Stimulated activated CD4-positive, alpha-beta T cell treated with anti-CD3 and anti-CD28 coated beads, Interleukin-1b, Interleukin-23, amount 100 ng/mL, for 48 hours (primary cell): Measurements from ENCODE around the gene FNDC10.
A peak's percentile ranks its signal among the peaks of the same experiment; 100 is the strongest.
"Not testable (repeated sequence)": the region's sequence is repeated elsewhere in the genome, so short reads cannot be mapped to it uniquely, and the experiment has no call there.

Experiments used
- DNase-seq: peaks from one replicate; pipeline ENCODE4 v3.0.0-alpha.2; 2020

Gene FNDC10

GRCh38 chr1:1599935-1600860 is at the start of gene FNDC10:
Gene FNDC10 (minus strand): TSS chr1:1600135. CDS start chr1:1600015, 120 bp downstream.
- DNase-seq: no peak

DNA sequence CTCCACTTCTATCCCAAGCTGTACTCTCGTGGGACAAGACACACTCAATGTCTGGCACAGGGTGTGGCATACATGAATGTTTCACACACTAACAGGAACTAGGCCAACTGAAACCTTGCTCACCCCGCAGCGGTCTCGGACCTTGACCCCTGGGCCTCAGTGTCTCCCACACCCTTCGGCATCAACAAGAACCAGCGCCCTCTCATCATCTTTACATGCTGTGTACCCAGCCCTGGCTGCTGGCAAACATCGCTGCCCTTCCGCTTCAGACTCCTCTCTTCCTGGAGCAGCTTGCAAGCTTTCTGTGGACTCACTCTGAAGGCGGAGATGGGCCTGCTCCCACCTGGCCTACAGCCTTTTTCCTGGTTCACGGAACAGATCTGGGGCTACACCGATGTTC is 48.3 kb upstream of the FNDC10 start:
- DNase-seq: not testable (repeated sequence)

GRCh38 chr1:1647567-1648241 is 47.8 kb upstream of the FNDC10 start:
- not testable (repeated sequence) for DNase-seq

DNA sequence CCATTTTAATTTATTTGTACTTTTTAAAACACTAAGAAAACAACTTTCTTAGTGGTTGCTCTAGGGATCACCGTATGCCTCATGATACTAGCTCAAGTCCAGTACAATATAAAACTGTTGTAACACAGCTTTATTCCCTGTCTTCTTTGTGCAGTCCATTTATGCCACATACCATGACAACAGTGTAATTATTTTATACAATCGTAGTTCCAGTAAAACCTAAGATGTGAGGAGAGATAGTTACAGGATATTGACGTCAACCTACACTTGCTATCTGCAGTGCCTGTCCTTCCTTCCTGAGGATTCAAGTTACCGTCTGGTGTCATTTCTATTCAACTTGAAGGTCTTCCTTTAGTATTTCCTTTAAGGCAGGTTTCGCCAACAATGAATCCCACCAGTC is 46.4 kb upstream of the FNDC10 start:
- DNase-seq: not testable (repeated sequence)

- not testable (repeated sequence) for DNase-seq
These were observed 41.0 kb upstream of the FNDC10 start for GRCh38 chr1:1640711-1641461.

DNA sequence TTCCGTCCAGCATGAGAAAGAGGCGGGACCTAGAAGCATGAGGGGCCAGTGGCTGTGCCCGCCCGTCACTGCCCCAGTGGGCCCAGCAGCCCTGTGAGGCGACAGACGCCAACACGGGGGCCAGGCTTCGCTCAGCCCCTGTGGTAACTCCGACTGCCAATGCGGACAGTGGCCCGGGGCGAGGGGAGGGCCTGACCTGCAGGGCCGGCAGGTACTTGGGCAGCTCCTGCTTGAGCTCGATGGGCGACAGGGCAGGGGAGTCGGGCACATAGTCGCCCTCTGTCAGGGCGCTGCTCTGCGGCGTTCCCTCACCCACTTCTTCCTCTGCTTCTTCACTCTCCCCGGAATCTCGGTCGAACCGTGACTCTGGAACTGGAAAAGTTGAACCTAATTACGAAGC is 40.1 kb upstream of the FNDC10 start:
- DNase-seq: not testable (repeated sequence)

GRCh38 chr1:1639368-1639767 is 39.4 kb upstream of the FNDC10 start:
- not testable (repeated sequence) for DNase-seq

DNA sequence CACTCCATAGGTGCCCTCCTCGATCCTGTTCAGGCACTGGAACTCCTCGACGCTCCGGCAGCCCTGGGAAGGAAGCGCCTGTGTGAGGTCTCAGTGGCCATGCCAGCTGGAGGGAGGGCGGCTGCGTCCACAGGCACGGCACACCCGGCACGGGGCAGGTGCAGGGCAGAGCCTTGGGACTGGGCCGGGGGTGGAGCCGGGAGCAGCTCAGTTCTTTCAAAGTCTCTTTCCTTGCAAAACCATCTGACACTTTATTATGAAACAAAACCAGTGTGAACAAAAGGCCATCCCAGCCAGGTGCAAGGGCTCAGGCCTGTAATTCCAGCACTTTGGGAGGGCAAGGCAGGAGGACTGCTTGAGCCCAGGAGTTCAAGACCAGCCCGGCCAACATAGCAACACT is 38.6 kb upstream of the FNDC10 start:
- not testable (repeated sequence) for DNase-seq

DNA sequence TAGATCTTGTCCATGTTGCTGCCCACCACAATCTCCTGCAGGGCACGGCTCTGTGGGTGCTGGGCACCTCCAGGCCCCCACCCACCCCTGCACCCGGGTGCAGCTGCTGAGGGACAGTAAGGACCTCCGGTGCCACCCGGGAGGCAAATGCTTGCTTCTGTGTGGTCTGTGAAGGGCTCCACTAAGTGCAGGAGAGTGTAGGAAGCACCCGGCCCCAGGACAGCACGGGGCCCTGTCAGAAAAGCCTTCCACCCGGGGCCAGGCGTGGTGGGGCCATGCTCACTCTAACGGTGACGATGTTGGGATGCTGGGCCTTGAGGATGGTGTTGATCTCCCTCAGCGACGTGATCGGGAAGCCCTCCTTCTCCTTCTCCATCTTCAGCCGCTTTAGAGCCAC is 37.5 kb upstream of the FNDC10 start:
- DNase-seq: not testable (repeated sequence)

- not testable (repeated sequence) for DNase-seq
These were observed 36.9 kb upstream of the FNDC10 start for GRCh38 chr1:1636621-1637478.

DNA sequence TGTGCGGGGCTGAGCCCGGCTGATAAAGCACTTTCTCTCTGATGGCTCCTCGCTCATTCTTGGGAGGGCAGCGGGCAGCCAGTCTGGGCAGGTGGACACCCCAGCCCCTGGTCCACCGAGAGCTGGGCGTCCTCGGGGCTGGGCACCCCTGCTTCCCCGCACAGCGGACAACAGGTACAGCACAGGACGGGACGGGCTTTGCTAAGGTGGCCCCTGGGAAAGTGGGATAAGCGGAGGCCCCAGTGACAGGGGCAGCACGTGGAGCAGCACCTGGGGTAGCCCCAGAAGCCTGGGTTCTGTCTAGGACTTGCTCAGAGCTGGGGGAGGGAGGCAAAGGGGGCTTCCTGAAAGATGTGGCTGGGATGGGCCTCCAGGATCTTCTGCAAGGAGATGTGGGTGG is 34.7 kb upstream of the FNDC10 start:
- DNase-seq: not testable (repeated sequence)

GRCh38 chr1:1633409-1633808 is 33.5 kb upstream of the FNDC10 start:
- DNase-seq: not testable (repeated sequence)

DNA sequence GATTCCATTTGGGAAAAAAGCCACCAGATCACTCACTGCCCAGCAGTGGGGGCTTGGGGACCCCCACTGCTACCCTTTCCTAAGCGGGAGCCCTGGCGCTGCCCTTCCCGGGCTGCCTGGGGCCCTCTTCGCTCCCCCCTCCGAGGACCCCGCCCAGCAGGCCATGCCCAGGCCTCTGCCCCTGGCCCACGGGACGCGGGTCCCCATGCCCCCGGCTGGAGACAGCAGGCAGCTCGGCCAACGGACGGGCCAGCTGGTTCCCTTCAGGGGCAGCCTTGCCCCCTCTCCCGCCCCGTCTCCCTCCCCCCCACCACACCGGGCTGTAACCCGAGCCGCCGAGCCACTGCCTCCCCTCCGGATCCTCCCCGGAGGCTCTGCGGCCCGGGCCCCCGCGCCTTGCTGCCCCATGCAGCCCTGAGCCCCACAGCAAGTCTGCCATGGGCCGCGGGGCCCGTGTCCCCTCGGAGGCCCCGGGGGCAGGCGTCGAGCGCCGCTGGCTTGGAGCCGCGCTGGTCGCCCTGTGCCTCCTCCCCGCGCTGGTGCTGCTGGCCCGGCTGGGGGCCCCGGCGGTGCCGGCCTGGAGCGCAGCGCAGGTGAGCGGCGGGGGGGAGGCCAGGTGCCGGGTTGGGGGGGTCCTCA is 32.0 kb upstream of the FNDC10 start, which contains the start of gene MMP23B:
MMP23B (plus strand) TSS at position 392 of the 639 bp plus-strand sequence; CDS start at position 438, 46 bp downstream.
- DNase-seq: no peak

DNA sequence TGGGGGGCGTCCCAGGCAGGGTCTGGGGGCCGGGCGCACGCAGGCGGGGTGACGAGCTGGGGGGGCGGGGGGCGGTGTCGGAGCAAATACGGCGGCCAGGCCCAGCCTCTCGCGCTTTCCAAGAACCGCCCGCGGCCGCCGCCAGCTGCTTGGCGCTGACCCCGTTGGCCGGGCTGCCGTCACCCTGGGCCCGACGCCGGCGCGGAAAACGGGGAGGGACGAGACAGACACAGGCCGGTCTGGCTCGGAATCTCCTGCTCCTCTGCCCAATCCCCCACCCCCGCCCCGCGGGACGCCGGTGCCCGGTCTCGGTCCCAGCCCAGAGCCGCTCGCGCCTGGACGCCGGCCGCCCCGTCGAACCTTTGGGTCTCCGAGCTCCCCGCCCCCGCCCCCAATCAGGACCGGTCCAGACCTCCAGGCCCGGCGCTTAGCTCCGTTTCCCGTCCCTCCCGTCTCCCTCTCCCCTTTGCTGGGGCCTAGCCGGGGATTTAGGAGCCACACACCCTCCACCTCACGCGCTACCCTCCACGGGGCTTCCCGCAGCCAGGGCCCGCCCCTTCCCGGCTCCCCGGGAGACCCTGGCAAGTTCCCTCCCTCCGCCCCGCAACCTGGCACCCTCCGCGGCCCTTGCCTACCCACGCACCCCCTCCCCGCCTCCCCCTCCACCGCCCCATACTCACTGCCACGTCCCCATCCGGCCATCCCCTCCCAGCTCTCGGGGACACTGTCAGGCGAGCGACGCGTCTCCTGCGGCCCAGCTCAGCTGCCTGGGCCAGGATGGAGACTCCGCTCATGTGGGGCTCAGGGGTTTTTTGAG is 31.2 kb upstream of the FNDC10 start:
- no peak for DNase-seq

GRCh38 chr1:1630191-1630964 is 30.4 kb upstream of the FNDC10 start:
- peak; percentile 94 for DNase-seq

GRCh38 chr1:1629430-1630190 is 29.7 kb upstream of the FNDC10 start:
- DNase-seq: peak; percentile 64

DNA sequence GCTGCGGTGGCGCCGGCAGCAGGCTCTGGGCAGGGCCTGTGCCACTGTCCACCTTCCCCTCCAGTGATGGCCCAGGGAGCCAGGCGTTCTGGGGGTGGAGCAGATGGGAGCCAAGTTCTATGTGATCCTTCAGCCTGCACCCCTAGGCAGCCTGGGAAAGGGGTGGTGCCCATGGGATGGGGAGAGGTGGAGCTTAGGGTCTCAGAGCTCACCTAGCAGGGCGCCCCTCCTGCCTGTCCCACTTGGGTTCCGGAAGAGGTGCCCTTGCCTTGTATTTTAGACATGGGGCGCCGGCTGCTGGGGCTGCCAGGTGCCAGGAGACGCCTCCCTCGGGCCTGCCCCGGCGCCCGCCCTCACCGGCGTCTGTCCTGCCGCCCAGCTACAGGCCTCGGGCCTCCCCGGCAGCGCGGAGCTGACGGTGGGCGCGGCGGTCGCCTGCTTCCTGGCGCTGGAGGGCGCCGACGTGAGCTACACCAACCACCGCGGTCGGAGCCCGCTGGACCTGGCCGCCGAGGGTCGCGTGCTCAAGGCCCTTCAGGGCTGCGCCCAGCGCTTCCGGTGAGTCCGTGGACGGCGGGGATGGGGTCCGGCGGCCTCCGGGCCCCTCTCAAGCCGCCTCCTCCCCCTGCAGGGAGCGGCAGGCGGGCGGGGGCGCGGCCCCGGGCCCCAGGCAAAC is 29.0 kb upstream of the FNDC10 start:
- peak; percentile 62 for DNase-seq
